ENCODE data around the gene RBFOX2. TPM values are rescaled to one million over a fixed set of nuclear protein-coding genes. Genes with fewer than 3 reads are reported as not detected.

RBFOX2 gene
- total and polyA plus RNA-seq, 2 of the 13 experiments (the other 11 are each of a cell fraction or from before 2014, with no cell fraction given), result 37.3 to 40.4 TPM

DNA sequence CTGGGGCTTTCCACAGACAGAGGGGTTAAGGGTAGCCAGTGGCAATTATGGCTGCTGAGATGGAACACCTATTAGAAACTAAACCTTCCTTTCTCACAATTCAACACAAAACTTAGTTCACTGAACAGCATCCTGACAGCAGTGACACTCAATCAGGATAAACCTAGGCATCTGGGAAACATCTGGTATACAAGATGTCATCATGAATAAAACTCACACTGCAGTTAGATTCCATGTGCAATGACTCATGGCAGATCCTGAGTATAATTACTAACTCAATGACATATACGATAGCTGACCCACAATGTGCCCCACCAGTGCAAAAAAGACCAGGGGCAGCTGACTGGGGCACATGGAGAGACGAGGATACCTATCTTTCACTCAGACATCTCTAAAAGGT is 17.7 kb downstream of the RBFOX2 start:
- in situ Hi-C loops (cut with HindIII; ENCODE audit: extremely low pct_ligation_motif_present, low pct_unique_long_range_greater_than_20kb), result no loop called here
- no TSS peak for BruUV-seq (replicated peaks)
- no peaks in the 10 kb centered on the region for H3K36me3 ChIP-seq (replicated peaks in 1 of 2; ENCODE audit: control insufficient read depth in 1 of 2, insufficient read depth in 2 of 2, low read length in 2 of 2)
- intact Hi-C loops (cut with micrococcal nuclease; ENCODE audit: unreplicated experiment), result no loop called here
- TF ChIP-seq ZNF577 (CRISPR knock-in tag; IDR thresholded peaks at IDR 0.05; ENCODE audit: borderline replicate concordance, low read depth) (no peak), ZFP37 (CRISPR knock-in tag; IDR thresholded peaks at IDR 0.05; ENCODE audit: borderline replicate concordance) (no peak), ZNF33B (CRISPR knock-in tag; IDR thresholded peaks at IDR 0.05) (no peak), ZFYVE20 (CRISPR knock-in tag; IDR thresholded peaks at IDR 0.05; ENCODE audit: borderline replicate concordance, low read depth) (no peak), TBL1XR1 (IDR thresholded peaks at IDR 0.05; ENCODE audit: borderline replicate concordance, low read length, partially characterized antibody) (no peak), NFE2L2 (IDR thresholded peaks at IDR 0.05; ENCODE audit: low read length) (no peak), ZFP82 (CRISPR knock-in tag; IDR thresholded peaks at IDR 0.05; ENCODE audit: borderline replicate concordance) (no peak), TAF15 (IDR thresholded peaks at IDR 0.05; ENCODE audit: low read depth, low read length, poor library complexity, severe bottlenecking) (no peak), ZKSCAN1 (IDR thresholded peaks at IDR 0.05; ENCODE audit: low read length) (no peak), ATF1 (CRISPR knock-in tag; IDR thresholded peaks at IDR 0.05) (no peak), ZNF225 (CRISPR knock-in tag; IDR thresholded peaks at IDR 0.05) (no peak)
- TF ChIP-seq, protein P1, sequence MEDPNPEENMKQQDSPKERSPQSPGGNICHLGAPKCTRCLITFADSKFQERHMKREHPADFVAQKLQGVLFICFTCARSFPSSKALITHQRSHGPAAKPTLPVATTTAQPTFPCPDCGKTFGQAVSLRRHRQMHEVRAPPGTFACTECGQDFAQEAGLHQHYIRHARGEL (CRISPR knock-in tag; IDR thresholded peaks at IDR 0.05), result no peak
- TF ChIP-seq, protein P2, sequence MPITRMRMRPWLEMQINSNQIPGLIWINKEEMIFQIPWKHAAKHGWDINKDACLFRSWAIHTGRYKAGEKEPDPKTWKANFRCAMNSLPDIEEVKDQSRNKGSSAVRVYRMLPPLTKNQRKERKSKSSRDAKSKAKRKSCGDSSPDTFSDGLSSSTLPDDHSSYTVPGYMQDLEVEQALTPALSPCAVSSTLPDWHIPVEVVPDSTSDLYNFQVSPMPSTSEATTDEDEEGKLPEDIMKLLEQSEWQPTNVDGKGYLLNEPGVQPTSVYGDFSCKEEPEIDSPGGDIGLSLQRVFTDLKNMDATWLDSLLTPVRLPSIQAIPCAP (CRISPR knock-in tag; IDR thresholded peaks at IDR 0.05; ENCODE audit: low read depth), result no peak
- H2AFZ ChIP-seq (ENCODE audit: low read length), result no peak overlapping the region
- no peaks in the 10 kb centered on the region for H3K27me3 ChIP-seq (ENCODE audit: control insufficient read depth in 1 of 2, insufficient read depth in 2 of 2, low read length in 2 of 2)
- H3K9me3 ChIP-seq (ENCODE audit: low read length), result no peaks in the 10 kb centered on the region
- H4K20me1 ChIP-seq (ENCODE audit: insufficient read depth, low read length), result no peaks in the 10 kb centered on the region; the same call in 1 of the 2 replicates
- ChIA-PET CTCF (ENCODE audit: low intra/inter-chr PET ratio, low total read pairs) (no interaction called here), POLR2A (no interaction called here)
- no peak overlapping the region for H3K27ac ChIP-seq (ENCODE audit: extremely low read length, insufficient read depth, low read length)
- H3K4me1 ChIP-seq (ENCODE audit: insufficient read depth, low read length), result peaks cover 29% of the 10 kb centered on the region
- H3K4me2 ChIP-seq (ENCODE audit: low read depth, low read length), result no peak overlapping the region
- no peak overlapping the region for H3K4me3 ChIP-seq (replicated peaks in 1 of 3; ENCODE audit: insufficient read depth in 1 of 3, low read depth in 2 of 3, low read length in 3 of 3)
- H3K79me2 ChIP-seq (ENCODE audit: insufficient read depth, low read length), result peaks cover 71% of the 10 kb centered on the region
- H3K9ac ChIP-seq (ENCODE audit: insufficient read depth, low read depth, low read length), result no peak overlapping the region
- WGBS (ENCODE audit: low lambda C conversion rate), result 100% methylated on average over 2 of the region's 2 CpGs
- FAIRE-seq, result no peak
- no peak for DNase-seq (ENCODE audit: low spot score)
- no peak for ATAC-seq
